ENCODE measurements around the gene XKR7. TPM values are rescaled to one million over a fixed set of nuclear protein-coding genes. Genes with fewer than 3 reads are reported as not detected.

The XKR7 gene
- total RNA-seq, 1 experiment from 2014 or later: 1.3 TPM

DNA sequence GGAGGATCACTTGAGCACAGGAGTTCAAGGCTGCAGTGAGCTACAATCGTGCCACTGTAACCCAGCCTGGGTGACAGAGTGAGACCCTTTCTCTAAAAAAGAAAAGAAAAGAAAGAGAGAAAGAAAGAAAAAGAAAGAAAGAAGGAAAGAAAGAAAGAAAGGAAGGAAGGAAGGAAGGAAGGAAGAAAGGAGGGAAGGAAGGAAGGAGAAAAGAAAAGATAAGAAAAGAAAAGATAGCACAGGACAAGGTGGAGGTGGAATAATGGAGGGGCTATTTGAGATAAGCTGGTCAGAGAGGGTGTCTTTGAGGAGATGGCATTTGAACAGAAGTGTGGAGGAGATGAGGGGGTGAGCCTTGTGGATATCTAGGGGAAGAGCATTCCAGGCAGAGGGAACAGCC lies 13.5 kb upstream of the XKR7 start:
- H3K27ac Mint-ChIP-seq: peak overlapping the region in 1 of 3 experiments; percentile 50; a peak in 1 of 7 replicates
- Histone ChIP-seq H2AK5ac (ENCODE audit: insufficient read length, low read length) (no peak overlapping the region), H4K5ac (ENCODE audit: insufficient read length, low read depth, low read length) (no peak overlapping the region), H3K18ac (ENCODE audit: insufficient read length, low read depth, low read length) (no peak overlapping the region), H3K23me2 (ENCODE audit: insufficient read length, low read depth, low read length, poor library complexity, severe bottlenecking) (peaks cover 7% of the 10 kb centered on the region), H3K27ac (ENCODE audit: insufficient read length, low read depth, low read length) (no peak overlapping the region), H3K4me1 (ENCODE audit: insufficient read depth, low read length) (no peaks in the 10 kb centered on the region), H3K79me1 (ENCODE audit: insufficient read depth, low read depth, low read length, poor library complexity, severe bottlenecking) (peaks cover 10% of the 10 kb centered on the region), H4K20me1 (ENCODE audit: control insufficient read depth, insufficient read depth, insufficient read length) (no peaks in the 10 kb centered on the region), H2AFZ (ENCODE audit: low read length) (no peak overlapping the region), H4K8ac (replicated peaks; ENCODE audit: insufficient read length, low read depth, low read length) (no peak overlapping the region), H3K23ac (ENCODE audit: insufficient read length, low read depth, low read length) (no peak overlapping the region), H2BK5ac (ENCODE audit: insufficient read length, low read length) (no peak overlapping the region), H3K14ac (ENCODE audit: insufficient read depth, low read length) (no peak overlapping the region), H3K9me3 (ENCODE audit: control insufficient read depth, low read depth, low read length) (no peaks in the 10 kb centered on the region), H2BK120ac (ENCODE audit: low read depth, low read length, poor library complexity, severe bottlenecking) (no peak overlapping the region), H3K9ac (ENCODE audit: extremely low read depth, insufficient read length, low read length) (no peak overlapping the region), H2BK15ac (ENCODE audit: low read depth, low read length) (no peak overlapping the region), H2BK20ac (ENCODE audit: low read depth, low read length, poor library complexity, severe bottlenecking) (no peak overlapping the region), H3K4ac (ENCODE audit: low read depth, low read length) (no peak overlapping the region), H3K4me2 (ENCODE audit: insufficient read depth, insufficient read length, low read length) (no peak overlapping the region), H3K56ac (ENCODE audit: insufficient read length, low read depth, low read length) (no peak overlapping the region), H4K91ac (ENCODE audit: insufficient read length, low read depth, low read length) (no peak overlapping the region), H2BK12ac (ENCODE audit: insufficient read length, low read depth, low read length) (no peak overlapping the region), H3K27me3 (ENCODE audit: insufficient read depth, low read length) (no peaks in the 10 kb centered on the region), H3T11ph (ENCODE audit: low read length) (no peak overlapping the region), H3K79me2 (ENCODE audit: insufficient read depth, low read length) (peaks cover 5% of the 10 kb centered on the region; the same call in 1 of the 2 replicates)
- H3K36me3 Mint-ChIP-seq (ENCODE audit: insufficient read depth in 1 of 3, low read depth in 3 of 3): peaks cover 7 to 8% (median 8%) of the 10 kb centered on the region in 3 experiments
- H3K4me1 Mint-ChIP-seq: peaks cover 9 to 18% of the 10 kb centered on the region in 2 experiments
- no peaks in the 10 kb centered on the region; a peak in 2 of 5 replicates for H3K9me3 Mint-ChIP-seq
- peak overlapping the region in 1 of 2 experiments; percentile 27; a peak in 2 of 5 replicates for H3K4me3 Mint-ChIP-seq
- no CpG with 5 or more reads among the region's 1 CpG for WGBS (ENCODE audit: extremely low coverage, insufficient read length, low lambda C conversion rate)
- TF ChIP-seq, protein P1, sequence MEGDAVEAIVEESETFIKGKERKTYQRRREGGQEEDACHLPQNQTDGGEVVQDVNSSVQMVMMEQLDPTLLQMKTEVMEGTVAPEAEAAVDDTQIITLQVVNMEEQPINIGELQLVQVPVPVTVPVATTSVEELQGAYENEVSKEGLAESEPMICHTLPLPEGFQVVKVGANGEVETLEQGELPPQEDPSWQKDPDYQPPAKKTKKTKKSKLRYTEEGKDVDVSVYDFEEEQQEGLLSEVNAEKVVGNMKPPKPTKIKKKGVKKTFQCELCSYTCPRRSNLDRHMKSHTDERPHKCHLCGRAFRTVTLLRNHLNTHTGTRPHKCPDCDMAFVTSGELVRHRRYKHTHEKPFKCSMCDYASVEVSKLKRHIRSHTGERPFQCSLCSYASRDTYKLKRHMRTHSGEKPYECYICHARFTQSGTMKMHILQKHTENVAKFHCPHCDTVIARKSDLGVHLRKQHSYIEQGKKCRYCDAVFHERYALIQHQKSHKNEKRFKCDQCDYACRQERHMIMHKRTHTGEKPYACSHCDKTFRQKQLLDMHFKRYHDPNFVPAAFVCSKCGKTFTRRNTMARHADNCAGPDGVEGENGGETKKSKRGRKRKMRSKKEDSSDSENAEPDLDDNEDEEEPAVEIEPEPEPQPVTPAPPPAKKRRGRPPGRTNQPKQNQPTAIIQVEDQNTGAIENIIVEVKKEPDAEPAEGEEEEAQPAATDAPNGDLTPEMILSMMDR (conservative IDR thresholded peaks at IDR 0.05): no peak
- H3K27me3 Mint-ChIP-seq (ENCODE audit: low read depth): peaks cover 51% of the 10 kb centered on the region
- no peak for DNase-seq

Data from H9 (cell line).